ENCODE measurements around the gene ADAM22. TPM values are rescaled to one million over a fixed set of nuclear protein-coding genes. Genes with fewer than 3 reads are reported as not detected.

ADAM22 gene
- polyA plus RNA-seq, 1 donor from 2014 or later = 46.3 TPM

- H2AFZ ChIP-seq (ENCODE audit: low read depth, low read length) = no peak overlapping the region
- no peaks in the 10 kb centered on the region for H3F3A ChIP-seq (ENCODE audit: insufficient read depth, low read length, poor library complexity, severe bottlenecking)
- H3K9ac ChIP-seq (ENCODE audit: low read length) = no peak overlapping the region
- no peaks in the 10 kb centered on the region for H3K36me3 ChIP-seq (ENCODE audit: insufficient read depth, low read length)
- no peaks in the 10 kb centered on the region for H3K9me2 ChIP-seq (ENCODE audit: insufficient read depth, low read length)
- H3K79me2 ChIP-seq (replicated peaks; ENCODE audit: insufficient read depth, low read length) = no peaks in the 10 kb centered on the region
- H3K27ac ChIP-seq (ENCODE audit: low read length) = no peak overlapping the region
- H3K4me3 ChIP-seq (ENCODE audit: low read length) = no peak overlapping the region
- TF ChIP-seq RAD21 (conservative IDR thresholded peaks at IDR 0.05) = no peak
- no peak for TF ChIP-seq SMC3 (conservative IDR thresholded peaks at IDR 0.05; ENCODE audit: poor library complexity)
- TF ChIP-seq POLR2AphosphoS5 (IDR thresholded peaks at IDR 0.05) = no peak
- no peak for TF ChIP-seq MXI1 (conservative IDR thresholded peaks at IDR 0.05; ENCODE audit: poor library complexity, severe bottlenecking)
- TF ChIP-seq REST (IDR thresholded peaks at IDR 0.05; ENCODE audit: borderline replicate concordance) = no peak
- no peak for TF ChIP-seq CTCF (IDR thresholded peaks at IDR 0.05; ENCODE audit: poor library complexity, severe bottlenecking)
- no peak for TF ChIP-seq EZH2 (IDR thresholded peaks at IDR 0.05; ENCODE audit: borderline replicate concordance, insufficient read depth, low read length, poor library complexity, severe bottlenecking)
- no peak for TF ChIP-seq EP300 (conservative IDR thresholded peaks at IDR 0.05; ENCODE audit: poor library complexity, severe bottlenecking)
- no peak for TF ChIP-seq TAF1 (IDR thresholded peaks at IDR 0.05; ENCODE audit: low read depth)
- H3K9me3 ChIP-seq (ENCODE audit: low read length) = no peaks in the 10 kb centered on the region
- no peaks in the 10 kb centered on the region for H4K20me1 ChIP-seq (ENCODE audit: insufficient read depth)
- no peak overlapping the region for H3K4me2 ChIP-seq (ENCODE audit: low read length)
- H3K27me3 ChIP-seq (ENCODE audit: insufficient read depth, low read depth, low read length) = no peaks in the 10 kb centered on the region
These were observed 21.9 kb upstream of the ADAM22 start for GRCh38 chr7:87912121-87912520.

- no peaks in the 10 kb centered on the region for H3F3A ChIP-seq (ENCODE audit: insufficient read depth, low read length, poor library complexity, severe bottlenecking)
- H3K27ac ChIP-seq (ENCODE audit: low read length) = no peak overlapping the region
- no peak overlapping the region for H2AFZ ChIP-seq (ENCODE audit: low read depth, low read length)
- H3K4me2 ChIP-seq (ENCODE audit: low read length) = no peak overlapping the region
- no peaks in the 10 kb centered on the region for H3K27me3 ChIP-seq (ENCODE audit: insufficient read depth, low read depth, low read length)
- no peaks in the 10 kb centered on the region for H3K9me3 ChIP-seq (ENCODE audit: low read length)
- no peak overlapping the region for H3K4me3 ChIP-seq (ENCODE audit: low read length)
- TF ChIP-seq POLR2AphosphoS5 (IDR thresholded peaks at IDR 0.05) = no peak
- no peak for TF ChIP-seq TAF1 (IDR thresholded peaks at IDR 0.05; ENCODE audit: low read depth)
- no peak for TF ChIP-seq EZH2 (IDR thresholded peaks at IDR 0.05; ENCODE audit: borderline replicate concordance, insufficient read depth, low read length, poor library complexity, severe bottlenecking)
- no peak for TF ChIP-seq MXI1 (conservative IDR thresholded peaks at IDR 0.05; ENCODE audit: poor library complexity, severe bottlenecking)
- no peak for TF ChIP-seq SMC3 (conservative IDR thresholded peaks at IDR 0.05; ENCODE audit: poor library complexity)
- no peak for TF ChIP-seq CTCF (IDR thresholded peaks at IDR 0.05; ENCODE audit: poor library complexity, severe bottlenecking)
- no peak for TF ChIP-seq EP300 (conservative IDR thresholded peaks at IDR 0.05; ENCODE audit: poor library complexity, severe bottlenecking)
- no peak for TF ChIP-seq RAD21 (conservative IDR thresholded peaks at IDR 0.05)
- no peak for TF ChIP-seq REST (IDR thresholded peaks at IDR 0.05; ENCODE audit: borderline replicate concordance)
- H4K20me1 ChIP-seq (ENCODE audit: insufficient read depth) = no peaks in the 10 kb centered on the region
- H3K79me2 ChIP-seq (replicated peaks; ENCODE audit: insufficient read depth, low read length) = no peaks in the 10 kb centered on the region
- H3K9ac ChIP-seq (ENCODE audit: low read length) = no peak overlapping the region
- no peaks in the 10 kb centered on the region for H3K36me3 ChIP-seq (ENCODE audit: insufficient read depth, low read length)
- no peaks in the 10 kb centered on the region for H3K9me2 ChIP-seq (ENCODE audit: insufficient read depth, low read length)
These were observed 15.3 kb upstream of the ADAM22 start for GRCh38 chr7:87918740-87919139.
